Peyer's patch (tissue), 4 donors: ENCODE data around the gene SLC39A13. TPM values are rescaled to one million over a fixed set of nuclear protein-coding genes. Genes with fewer than 3 reads are reported as not detected.

ENCODE experiments used
- DNase-seq, 3 donors: peaks; one replicate each; pipeline ENCODE4 v3.0.0-alpha.2; 2017 to 2019
- H3K27ac ChIP-seq, 4 donors: fragments of 200-600 bp; sonication (generic); one replicate each; pipeline ENCODE4 v1.5.1; 2016 to 2019
- H3K27me3 ChIP-seq, 2 donors: fragments of 200-600 bp; sonication (generic); one replicate each; pipeline ENCODE4 v1.5.1; 2019
- H3K36me3 ChIP-seq, 3 donors: fragments of 200-600 bp; sonication (generic); one replicate each; pipeline ENCODE4 v1.5.1; 2016 to 2019
- H3K4me1 ChIP-seq, 4 donors: fragments of 200-600 bp; sonication (generic); one replicate each; pipeline ENCODE4 v1.5.1; 2016 to 2019
- H3K4me3 ChIP-seq, 4 donors: fragments of 200-600 bp; sonication (generic); 1 replicate in 3 of 4; 2 replicates in 1 of 4; pipeline ENCODE4 v1.5.1; 2016 to 2019; ENCODE audit warnings: mild to moderate bottlenecking in 1 of 4
- H3K9me3 ChIP-seq, 4 donors: fragments of 200-600 bp; sonication (generic); one replicate each; pipeline ENCODE4 v1.5.1; 2016 to 2019; ENCODE audit warnings: mild to moderate bottlenecking in 1 of 4
- CTCF ChIP-seq, 6 experiments: fragments of 450-650 bp in 4 of 6; fragments of 200-600 bp in 2 of 6; sonication (generic) in 1 of 6; IDR thresholded peaks; one replicate each; pipeline ENCODE4 v1.5.1; 2017 to 2019; ENCODE audit warnings: antibody characterized with exemption in 6 of 6, mild to moderate bottlenecking in 3 of 6, moderate library complexity in 1 of 6
- POLR2A ChIP-seq, 2 donors: fragments of 450-650 bp; IDR thresholded peaks; one replicate each; pipeline ENCODE4 v1.5.1; 2017; ENCODE audit warnings: antibody characterized with exemption in 2 of 2, mild to moderate bottlenecking in 2 of 2, moderate library complexity in 2 of 2
- total RNA-seq, 4 donors: library from RNA; depleted of rRNA; stranded (reverse); fragments of >200 nt; gene quantifications; one replicate each; pipeline ENCODE4 v1.1.0, GENCODE V29; 2016

The SLC39A13 gene
- total RNA-seq, 4 donors from 2014 or later = 19.8 to 56.6 (median 39.6) TPM

- Histone ChIP-seq H3K27me3 (no peaks in the 10 kb centered on the region), H3K4me1 (peaks cover 0 to 25% (median 24%) of the 10 kb centered on the region in 4 donors), H3K4me3 (peak overlapping the region in 1 of 4 donors; percentile 32), H3K27ac (peak overlapping the region; percentile 87 to 95 (median 89)), H3K9me3 (no peaks in the 10 kb centered on the region), H3K36me3 (no peaks in the 10 kb centered on the region)
- peak in 1 of 3 donors; percentile 45 for DNase-seq
- TF ChIP-seq CTCF (IDR thresholded peaks at IDR 0.05) (no peak), POLR2A (IDR thresholded peaks at IDR 0.05) (no peak)
These were observed 14.4 kb upstream of the SLC39A13 start for GRCh38 chr11:47394050-47394321.

GRCh38 chr11:47394322-47395222, 13.8 kb upstream of the SLC39A13 start:
- H3K27me3 ChIP-seq = no peaks in the 10 kb centered on the region
- DNase-seq = peak; percentile 47 to 87 (median 81)
- H3K27ac ChIP-seq = peak overlapping the region; percentile 87 to 95 (median 89)
- no peak for TF ChIP-seq CTCF (IDR thresholded peaks at IDR 0.05)
- TF ChIP-seq POLR2A (IDR thresholded peaks at IDR 0.05) = no peak
- no peaks in the 10 kb centered on the region for H3K36me3 ChIP-seq
- peak overlapping the region in 3 of 4 donors; percentile 13 to 32 (median 28) for H3K4me3 ChIP-seq
- H3K9me3 ChIP-seq = no peaks in the 10 kb centered on the region
- H3K4me1 ChIP-seq = peaks cover 0 to 25% (median 24%) of the 10 kb centered on the region in 4 donors

GRCh38 chr11:47395223-47396048, 13.0 kb upstream of the SLC39A13 start:
- TF ChIP-seq CTCF (IDR thresholded peaks at IDR 0.05) (no peak), POLR2A (IDR thresholded peaks at IDR 0.05) (no peak)
- H3K27me3 ChIP-seq = no peaks in the 10 kb centered on the region
- no peak for DNase-seq
- peaks cover 0 to 33% (median 25%) of the 10 kb centered on the region in 4 donors for H3K4me1 ChIP-seq
- H3K36me3 ChIP-seq = no peaks in the 10 kb centered on the region
- H3K27ac ChIP-seq = peak overlapping the region; percentile 87 to 95 (median 89)
- peak overlapping the region in 2 of 4 donors; percentile 28 to 32 for H3K4me3 ChIP-seq
- H3K9me3 ChIP-seq = no peaks in the 10 kb centered on the region

GRCh38 chr11:47396049-47396320, 12.4 kb upstream of the SLC39A13 start:
- TF ChIP-seq CTCF (IDR thresholded peaks at IDR 0.05) (no peak), POLR2A (IDR thresholded peaks at IDR 0.05) (no peak)

GRCh38 chr11:47398011-47398410, 10.4 kb upstream of the SLC39A13 start:
- H3K27ac ChIP-seq = no peak overlapping the region
- H3K9me3 ChIP-seq = no peaks in the 10 kb centered on the region
- no peak for DNase-seq
- H3K27me3 ChIP-seq = no peaks in the 10 kb centered on the region
- no peak overlapping the region for H3K4me3 ChIP-seq
- H3K36me3 ChIP-seq = no peaks in the 10 kb centered on the region
- H3K4me1 ChIP-seq = peaks cover 0 to 36% (median 24%) of the 10 kb centered on the region in 4 donors
- TF ChIP-seq CTCF (IDR thresholded peaks at IDR 0.05) = no peak
- TF ChIP-seq POLR2A (IDR thresholded peaks at IDR 0.05) = no peak

More at GRCh38 chr11:47396049-47396320, 12.4 kb upstream of the SLC39A13 start:
- H3K4me3 ChIP-seq = no peak overlapping the region
- peaks cover 0 to 38% (median 27%) of the 10 kb centered on the region in 4 donors for H3K4me1 ChIP-seq
- no peaks in the 10 kb centered on the region for H3K36me3 ChIP-seq
- no peaks in the 10 kb centered on the region for H3K27me3 ChIP-seq
- H3K27ac ChIP-seq = peak overlapping the region in 3 of 4 donors; percentile 87 to 95 (median 88)
- DNase-seq = no peak
- H3K9me3 ChIP-seq = no peaks in the 10 kb centered on the region
